ENCODE data around the gene RASAL2. TPM values are rescaled to one million over a fixed set of nuclear protein-coding genes. Genes with fewer than 3 reads are reported as not detected.

RASAL2 gene
- total RNA-seq, 1 donor from 2014 or later = 24.3 TPM

DNA sequence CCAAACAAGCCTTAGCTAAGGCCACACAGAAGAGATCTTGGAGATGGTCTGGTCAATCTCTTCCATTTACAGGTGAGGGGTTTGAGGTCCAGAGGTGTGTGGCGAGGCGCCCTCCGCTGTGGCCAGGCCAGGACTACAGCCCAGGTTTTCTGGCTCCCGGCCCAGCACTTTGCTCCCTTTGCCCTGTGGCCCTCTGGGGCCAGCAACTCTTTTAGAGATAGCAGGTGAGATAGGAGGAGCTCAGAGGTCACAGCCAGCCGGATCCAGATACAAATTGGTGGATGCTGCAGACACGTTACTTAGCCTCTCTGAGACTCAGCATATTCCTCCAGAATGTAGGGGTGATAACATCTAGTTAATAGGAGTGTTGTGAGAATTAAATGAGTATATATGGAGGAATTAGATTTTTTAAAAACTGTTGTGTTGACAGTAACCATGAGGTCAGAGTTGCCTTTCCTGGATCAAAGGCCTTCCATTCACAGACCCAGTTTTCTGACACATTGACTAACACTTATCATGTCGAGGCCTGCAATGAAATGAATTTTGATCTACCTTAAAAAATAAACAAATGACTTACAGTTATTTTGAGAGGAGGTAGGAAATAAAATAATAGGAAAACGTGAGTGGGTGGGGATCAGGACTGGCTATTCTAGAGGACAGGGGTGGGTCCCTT is 435.6 kb downstream of the RASAL2 start:
- DNase-seq (ENCODE audit: low read depth) = no peak

DNA sequence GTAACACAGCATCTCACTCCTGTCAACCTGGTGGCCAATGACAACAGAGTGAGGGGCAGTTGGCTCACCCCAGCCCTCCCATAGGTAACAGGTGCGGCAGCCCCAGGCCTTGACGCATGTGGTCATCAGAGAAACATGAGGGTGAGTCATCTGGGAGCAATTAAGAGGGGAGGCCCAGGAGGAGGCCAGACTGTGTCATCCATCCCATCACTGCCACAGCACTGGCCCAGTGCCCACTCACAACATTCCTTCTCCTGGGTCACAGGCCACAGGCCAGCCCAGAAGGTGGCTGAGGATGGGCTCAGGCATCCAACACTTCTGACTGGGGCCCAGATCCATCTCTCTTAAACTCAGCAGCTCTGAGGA is 436.1 kb downstream of the RASAL2 start:
- peak; percentile 94 for DNase-seq (ENCODE audit: low read depth)

GRCh38 chr1:178530502-178530901 is 436.6 kb downstream of the RASAL2 start:
- no peak for DNase-seq (ENCODE audit: low read depth)

DNA sequence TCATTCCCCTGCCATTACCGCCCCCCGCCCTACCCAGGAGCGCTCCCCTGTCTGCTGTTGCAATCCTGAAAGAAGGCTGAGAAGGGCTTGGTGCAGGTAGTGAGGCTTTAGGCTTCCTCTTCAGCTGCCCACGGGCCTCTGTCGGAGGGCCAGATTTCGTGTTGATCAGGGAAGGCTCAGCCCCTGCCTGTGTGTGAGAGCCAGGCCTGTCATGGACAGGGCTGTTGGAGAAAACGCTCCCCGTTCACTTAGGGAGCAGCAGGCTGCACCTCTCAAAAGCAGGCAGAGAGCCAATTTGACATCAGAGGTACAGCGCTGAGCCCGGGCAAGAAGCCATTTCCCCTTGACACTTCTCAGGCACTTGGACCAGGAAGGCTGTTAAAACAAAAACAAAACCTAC is 438.0 kb downstream of the RASAL2 start:
- DNase-seq (ENCODE audit: low read depth) = no peak

GRCh38 chr1:178532392-178532791 is 438.5 kb downstream of the RASAL2 start:
- peak; percentile 86 for DNase-seq (ENCODE audit: low read depth)

GRCh38 chr1:178533121-178533946 is 439.4 kb downstream of the RASAL2 start:
- no peak for DNase-seq (ENCODE audit: low read depth)

Other genes starting within 250 kb of the RASAL2 start
- 1.8 and 3.3 TPM in 2 replicates for gene SEC16B, start 124.0 kb upstream of the RASAL2 start, total RNA-seq

Measured in myocyte (in vitro differentiated cells).